Suppressor macrophage treated with lipopolysaccharide for 4 hours (primary cell): ENCODE data around the gene OR56B4.
"Not testable (repeated sequence)": the region's sequence is repeated elsewhere in the genome, so short reads cannot be mapped to it uniquely, and the experiment has no call there.

Source experiments
- DNase-seq: peaks from one replicate; pipeline ENCODE4 v3.0.0-alpha.2; 2020

Gene OR56B4, protein sequence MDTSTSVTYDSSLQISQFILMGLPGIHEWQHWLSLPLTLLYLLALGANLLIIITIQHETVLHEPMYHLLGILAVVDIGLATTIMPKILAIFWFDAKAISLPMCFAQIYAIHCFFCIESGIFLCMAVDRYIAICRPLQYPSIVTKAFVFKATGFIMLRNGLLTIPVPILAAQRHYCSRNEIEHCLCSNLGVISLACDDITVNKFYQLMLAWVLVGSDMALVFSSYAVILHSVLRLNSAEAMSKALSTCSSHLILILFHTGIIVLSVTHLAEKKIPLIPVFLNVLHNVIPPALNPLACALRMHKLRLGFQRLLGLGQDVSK

DNA sequence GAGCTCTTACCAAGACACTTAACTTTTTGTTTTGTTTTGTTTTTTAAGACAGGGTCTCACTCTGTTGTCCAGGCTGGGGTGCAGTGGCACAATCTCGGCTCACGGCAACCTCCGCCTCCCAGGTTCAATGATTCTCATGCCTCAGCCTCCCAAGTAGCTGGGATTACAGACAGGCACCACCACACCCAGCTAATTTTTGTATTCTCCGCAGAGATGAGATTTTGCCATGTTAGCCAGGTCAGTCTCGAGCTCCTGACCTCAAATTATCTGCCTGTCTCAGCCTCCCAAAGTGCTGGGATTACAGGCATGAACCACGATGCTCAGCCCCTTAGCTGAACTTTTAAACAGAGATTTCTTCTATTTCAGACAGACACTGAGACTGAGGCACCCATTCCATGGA is at the start of gene OR56B4:
Gene OR56B4, plus strand, starts transcription at position 301 of the 400 bp plus-strand sequence. Its CDS starts 95 bp downstream, at position 396.
- DNase-seq: not testable (repeated sequence)

DNA sequence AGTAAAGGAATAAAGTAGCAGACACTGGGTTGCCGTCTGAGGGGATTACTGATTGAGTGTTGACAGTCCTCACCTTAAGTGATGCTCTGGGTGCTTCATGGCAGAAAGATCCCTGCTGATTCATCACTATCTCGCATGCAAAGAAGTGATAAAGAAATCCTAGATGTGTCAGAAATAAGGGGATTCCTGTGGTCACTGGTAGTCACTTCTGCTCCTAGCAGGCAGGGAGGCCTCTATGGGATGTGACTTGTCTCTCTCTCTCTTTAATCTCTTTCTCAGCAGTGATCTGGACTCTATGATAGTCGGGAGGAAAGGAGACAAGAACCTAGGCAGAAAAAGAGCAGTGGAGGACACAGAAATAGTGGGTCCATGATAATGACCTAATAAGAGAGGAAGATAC is 46.0 kb upstream of the OR56B4 start:
- no peak for DNase-seq

DNA sequence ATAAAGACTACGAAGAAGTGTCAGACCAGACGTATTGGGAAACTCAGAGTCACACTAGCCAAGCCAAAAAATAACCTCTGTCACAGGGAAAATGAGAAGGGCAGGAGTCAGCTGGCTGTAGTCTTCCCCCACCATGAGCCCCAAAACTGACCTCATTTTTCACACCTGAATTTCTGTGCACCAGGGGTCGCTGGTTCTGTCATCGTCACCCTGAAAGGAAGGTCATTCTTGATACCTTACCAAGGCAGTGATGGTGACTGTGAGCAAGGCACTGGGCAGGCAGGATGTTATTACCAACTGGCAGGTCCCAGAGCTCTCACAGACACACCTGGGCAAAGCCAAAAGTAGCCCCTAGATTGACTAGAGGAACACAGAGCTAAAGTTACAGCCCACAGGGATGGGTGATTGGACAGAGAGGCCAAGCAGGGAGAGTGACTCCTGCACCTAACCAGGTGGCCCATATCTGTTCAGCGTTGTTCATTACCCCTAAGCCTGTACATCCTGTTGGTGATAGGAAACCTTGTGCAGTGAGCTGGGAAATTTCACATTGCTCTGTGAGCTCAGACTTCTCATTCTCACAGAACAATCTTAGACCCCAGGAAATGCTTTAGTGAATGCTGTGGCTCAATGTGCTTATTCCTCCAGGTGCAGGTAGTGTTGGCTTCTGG is 44.7 kb upstream of the OR56B4 start:
- no peak for DNase-seq

DNA sequence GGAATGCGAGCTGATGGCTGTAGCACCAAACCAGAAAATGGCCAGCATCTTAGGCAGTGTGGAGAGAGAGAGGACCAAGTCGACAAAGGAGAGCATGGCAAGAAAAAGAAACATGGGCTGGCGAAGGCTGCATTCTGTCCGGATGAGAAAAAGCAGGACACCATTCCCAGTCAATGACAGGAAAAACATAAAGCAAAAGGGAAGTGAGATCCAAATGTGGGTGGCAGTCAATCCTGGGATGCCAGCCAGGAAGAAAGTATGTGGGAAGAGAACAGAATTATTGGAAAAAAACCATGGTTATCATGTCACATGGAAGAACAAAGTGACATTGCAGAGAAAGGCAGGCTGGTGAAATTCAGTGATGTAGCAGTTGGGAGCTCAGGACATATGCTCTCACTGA is 40.0 kb upstream of the OR56B4 start:
- DNase-seq: no peak

DNA sequence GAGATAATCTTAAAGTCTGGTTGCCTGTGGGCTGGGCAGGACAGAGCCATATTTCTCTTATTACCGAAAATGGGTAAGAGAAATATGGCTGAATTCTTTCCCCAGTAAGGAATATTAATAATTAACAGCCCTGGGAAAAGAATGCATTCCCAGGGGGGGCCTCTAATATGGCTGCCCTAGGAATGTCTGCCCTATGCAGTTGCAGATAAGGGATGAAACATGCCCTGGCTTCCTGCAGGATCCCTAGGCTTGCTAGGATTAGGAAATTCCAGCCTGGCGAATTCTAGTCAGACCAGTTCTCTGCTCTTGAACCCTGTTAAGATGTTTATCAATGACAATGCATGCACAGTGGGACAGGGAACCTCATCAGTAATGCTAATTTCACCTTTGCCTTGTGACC is 31.0 kb upstream of the OR56B4 start:
- DNase-seq: not testable (repeated sequence)

DNA sequence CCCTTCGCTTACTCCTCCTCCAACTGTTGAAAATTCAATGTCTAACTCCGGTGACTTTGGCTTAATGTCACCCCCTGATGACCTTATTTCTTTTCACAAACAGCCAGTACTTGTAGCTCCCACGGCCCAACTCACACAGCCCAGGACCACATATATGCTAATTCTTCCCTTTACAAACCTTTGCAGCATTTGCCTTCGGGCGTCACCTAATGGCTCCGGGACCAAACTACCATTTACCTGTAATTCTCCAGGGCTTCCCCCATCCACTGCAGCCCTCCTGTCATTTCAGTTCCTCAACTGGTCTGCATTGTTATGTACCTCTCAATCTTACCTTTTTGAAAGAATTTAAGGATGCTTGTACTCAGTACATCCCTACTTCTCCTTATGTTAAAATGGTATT is 29.8 kb upstream of the OR56B4 start:
- DNase-seq: no peak

DNA sequence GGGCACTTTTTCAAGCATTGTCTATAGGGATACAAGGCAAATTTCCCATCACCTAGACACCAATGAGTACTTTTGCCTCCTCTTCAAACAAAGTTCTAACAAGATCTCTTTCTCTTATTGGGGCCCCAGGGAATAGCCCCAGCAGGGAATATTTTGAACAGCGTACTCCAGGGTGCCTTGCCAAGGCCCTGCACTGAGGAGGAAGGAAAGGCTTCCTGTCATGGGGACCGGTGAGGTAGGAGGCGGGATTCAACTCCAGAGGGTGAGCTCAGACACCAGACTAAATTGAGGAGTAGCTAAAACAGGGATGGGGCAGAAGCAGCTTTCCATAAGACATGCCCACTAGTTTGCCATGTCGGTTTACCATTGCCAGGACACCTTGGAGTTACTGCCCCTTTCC is 28.0 kb upstream of the OR56B4 start:
- no peak for DNase-seq

DNA sequence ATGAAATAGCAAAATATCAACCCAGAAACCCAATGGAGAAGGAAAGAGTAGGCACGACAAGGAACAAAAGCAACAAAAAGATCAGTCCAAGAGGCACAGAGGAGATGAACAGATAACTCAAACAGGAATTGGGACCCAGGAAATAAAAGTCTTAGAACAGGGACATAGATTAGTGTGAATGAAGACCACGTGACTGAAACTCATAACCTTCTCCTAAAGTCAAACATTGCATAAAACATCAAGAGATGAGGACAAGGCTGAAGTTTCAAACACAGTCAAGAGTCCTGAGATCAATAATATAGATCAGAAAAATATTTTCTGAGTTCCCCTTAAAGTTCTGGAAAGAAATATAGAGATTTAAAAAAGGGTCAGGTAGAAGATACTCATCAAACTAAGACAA is 24.4 kb upstream of the OR56B4 start:
- DNase-seq: no peak

DNA sequence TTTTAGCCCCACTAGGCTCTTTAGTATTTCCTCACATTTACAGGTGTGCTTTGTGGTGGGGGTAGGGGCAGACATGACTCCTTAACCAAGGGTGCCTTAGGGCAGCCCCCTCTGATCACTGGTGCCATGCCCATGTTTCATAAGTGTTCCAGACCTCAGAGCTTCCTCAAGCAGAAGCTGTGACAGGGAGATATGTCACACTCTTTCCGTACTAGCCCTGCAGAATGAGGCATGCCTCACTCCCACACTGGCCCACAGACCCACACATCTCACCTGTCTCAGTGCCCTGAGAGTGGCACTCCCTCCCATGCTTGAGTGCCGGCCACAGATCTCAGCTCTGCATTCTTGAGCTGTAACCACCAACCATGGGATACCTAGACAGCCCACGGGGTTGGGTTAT is 22.9 kb upstream of the OR56B4 start:
- no peak for DNase-seq

DNA sequence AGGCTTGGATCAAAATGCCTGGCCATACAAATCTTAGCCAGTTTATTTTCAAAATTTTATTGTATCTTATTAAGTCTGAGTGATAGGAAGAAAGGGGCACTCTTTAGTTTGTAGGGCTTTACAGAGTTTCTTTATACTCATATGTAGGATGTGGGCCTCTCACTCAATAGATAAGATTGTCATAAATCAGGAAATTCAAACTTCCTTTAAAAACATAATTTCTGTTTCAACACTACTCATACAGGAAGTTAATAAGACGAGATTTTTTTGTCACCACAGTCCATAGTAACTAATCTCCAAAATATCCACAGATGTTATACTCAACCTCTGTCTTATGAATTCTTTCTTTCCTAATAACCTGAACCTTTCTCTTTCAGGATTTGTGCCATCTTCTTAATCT is 13.3 kb upstream of the OR56B4 start:
- peak; percentile 61 for DNase-seq

DNA sequence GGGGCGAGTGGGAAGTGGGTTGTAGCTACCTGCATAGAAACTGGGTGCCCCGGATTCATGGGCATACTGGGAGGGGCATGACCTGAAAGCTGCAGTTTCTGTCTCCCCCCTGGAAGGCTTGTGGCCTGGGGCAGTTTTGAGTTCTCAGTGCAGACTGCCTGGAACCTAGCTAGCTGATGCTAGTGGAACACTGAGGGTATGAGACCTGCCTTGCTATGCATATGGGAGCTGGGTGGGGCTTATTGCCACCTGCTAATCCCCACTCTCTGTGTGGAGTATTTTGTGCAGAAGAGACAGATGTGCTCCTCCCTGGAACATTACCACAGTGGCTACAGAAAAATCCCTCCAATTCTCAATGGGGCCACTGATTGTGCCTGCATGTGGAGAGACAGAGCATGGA is 11.7 kb upstream of the OR56B4 start:
- no peak for DNase-seq

DNA sequence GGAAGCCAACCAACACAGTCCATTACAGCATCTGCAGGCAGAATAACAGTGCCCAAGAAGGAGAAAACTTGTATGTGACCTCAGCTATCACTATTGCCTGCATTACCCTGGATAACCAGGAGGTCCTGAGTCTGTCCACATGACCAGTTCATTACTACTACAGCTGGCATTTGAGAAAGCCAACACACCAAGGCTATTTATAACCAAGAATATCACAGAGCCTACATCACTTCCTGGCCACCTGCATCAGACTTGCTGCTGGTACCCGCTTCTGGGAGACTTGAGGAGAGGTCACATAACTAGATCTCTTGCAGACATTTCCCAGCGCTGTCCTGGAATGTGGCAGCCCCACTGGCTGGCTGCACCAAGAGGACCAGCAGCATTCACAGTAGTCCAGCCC is 11.1 kb upstream of the OR56B4 start:
- DNase-seq: no peak

DNA sequence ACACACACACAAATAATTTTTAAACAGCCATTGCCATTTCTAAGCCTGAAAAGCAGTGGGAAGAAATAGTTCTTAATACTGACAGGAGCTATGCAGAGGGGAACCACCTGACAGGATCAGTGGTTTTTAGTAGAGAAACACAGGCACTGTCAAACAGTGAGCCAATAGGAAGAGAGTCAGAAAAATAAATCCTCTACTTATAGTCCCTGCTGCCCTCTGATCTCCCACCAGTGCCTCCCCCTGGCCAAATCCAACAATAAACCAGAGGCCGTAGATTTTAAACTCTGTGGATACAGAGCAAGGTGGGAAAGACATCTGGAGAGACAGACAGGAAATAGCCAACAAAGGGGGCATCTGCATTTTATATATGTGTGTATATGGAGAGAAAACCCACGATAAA is 7.9 kb upstream of the OR56B4 start:
- DNase-seq: no peak

DNA sequence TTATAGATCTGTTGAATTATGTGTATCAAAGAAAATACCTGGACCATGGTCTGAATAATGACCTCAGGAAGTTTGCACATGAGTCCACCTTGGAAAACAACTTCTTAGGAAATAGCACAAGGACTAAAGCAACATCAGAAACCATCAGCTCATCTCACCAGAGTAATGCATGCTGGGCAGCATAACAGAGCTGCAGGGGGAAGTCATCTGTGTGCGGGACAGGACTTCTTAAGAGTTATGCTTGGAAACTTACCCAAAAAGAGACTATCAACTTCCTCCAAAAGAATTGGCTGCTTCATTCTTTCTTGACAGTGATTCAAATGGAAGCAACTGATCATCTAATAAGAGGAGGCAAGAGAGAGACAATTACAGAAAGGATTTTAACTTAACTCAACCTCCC is 2.5 kb downstream of the OR56B4 start:
- no peak for DNase-seq

DNA sequence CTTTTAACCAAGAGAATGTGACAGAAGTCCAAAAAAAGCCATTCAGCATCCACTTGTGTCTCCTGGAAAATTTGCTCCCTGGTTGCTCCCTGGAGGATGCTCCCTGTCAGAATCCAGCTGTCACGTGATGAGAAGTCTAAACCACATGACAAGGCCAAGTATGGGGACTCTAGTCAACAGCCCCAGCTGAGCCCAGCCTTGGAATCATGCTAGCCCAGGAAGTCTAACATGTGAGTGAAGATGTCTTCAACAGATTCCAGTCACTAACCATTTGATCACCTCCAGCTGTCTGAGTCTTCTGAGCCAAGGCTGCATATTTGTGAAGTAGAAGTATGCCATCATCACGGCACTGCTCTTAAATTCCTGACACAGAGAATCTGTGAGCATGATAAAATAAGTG is 4.2 kb downstream of the OR56B4 start:
- DNase-seq: no peak

DNA sequence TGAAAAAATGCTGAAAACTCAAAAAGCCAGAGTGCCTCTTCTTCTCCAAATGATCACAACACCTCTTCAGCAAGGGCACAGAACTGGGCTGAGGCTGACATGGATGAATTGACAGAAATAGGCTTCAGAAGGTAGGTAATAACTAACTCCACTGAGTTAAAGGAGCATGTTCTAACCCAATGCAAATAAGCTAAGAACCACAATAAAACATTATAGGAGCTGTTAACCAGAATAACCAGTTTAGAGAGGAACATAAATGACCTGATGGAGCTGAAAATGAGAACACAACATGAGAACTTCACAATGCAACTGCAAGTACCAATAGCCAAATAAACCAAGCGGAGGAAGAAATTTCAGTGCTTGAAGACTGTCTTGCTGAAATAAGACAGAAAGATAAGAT is 9.2 kb downstream of the OR56B4 start:
- DNase-seq: no peak

DNA sequence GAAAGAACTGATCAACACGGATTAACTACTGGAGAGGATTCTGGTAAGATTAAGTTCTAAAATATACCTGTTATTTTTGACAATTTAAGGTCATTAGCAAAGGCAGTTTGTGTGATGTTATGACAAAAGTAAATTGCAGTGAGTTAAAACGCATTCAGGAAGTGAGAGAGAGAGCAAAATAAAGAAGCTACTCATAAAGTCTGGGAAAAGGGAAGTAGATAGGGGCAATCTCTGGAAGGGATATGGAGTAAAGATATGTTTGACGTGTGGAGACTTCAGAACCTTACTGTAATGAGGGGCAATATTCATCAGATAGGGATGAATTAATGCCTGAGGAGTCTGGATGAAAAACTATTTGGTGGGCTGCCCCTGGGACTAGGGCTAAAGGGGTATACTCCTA is 16.8 kb downstream of the OR56B4 start:
- DNase-seq: peak; percentile 57

DNA sequence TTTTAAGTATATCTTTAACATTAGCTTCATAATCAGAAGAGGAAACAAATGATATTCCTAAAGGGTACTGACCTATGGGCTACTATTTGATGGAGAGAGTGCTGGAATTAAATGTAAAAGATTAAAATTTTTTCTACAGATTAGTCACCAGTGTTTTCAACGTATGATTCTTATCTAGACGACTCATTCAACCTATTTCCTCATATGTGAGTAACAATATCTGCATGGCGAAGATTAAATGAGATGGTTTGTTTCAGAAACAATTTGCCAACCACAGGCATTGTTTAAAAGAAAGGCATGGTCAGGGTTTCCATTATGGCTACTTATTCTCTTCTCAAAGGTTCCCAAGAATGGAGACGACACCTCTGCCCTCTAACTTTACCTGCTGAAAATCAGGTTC is 20.4 kb downstream of the OR56B4 start:
- peak; percentile 47 for DNase-seq

DNA sequence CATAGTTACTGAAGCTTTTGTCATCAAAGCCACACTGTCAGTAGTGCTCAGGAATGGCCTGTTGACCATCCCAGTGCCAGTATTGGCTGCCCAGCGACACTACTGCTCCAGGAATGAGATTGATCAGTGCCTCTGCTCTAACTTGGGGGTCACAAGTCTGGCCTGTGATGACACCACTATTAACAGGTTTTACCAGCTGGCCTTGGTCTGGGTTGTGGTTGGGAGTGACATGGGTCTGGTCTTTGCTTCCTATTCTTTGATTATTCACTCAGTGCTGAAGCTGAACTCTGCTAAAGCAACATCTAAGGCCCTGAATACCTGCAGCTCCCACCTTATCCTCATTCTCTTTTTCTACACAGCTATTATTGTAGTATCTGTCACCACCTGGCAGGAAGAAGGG is 21.5 kb downstream of the OR56B4 start:
- DNase-seq: no peak

DNA sequence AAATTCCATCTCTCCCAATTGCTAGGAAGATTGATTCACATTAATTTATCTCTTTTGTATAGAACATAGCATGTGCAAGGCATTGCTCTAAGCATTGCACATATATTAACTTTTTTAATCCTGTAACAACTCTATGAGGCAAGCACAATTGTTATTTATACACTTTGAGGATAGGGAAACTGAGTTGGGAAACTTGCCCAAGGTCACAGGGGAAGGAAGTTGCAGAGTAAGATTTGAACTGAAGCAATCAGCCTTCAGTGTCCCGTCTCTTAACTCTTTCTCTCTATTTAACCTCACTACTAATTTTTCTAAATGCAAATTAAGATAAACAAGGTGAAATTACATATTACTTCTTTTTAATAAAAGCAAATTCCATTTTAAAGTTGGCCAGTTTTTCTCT is 22.2 kb downstream of the OR56B4 start:
- peak; percentile 63 for DNase-seq

DNA sequence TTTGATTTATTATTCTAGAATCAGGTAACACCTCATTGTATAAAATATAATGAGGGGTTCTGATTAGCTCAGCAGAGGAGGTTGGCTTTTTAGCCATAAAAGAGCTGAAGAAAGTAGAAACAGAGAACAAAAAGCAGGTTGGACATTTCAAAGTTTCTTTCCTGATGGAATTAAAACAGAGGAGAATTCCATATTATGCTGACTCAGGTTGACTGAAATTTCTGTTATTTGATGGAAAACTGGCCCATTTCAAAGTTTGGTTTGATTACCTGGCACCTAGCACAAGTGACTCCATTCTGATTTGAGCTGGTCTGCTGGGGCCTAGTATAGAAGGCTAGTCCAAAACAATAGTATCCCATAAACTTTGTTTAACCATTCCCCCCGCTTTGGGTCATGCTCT is 24.9 kb downstream of the OR56B4 start:
- no peak for DNase-seq

DNA sequence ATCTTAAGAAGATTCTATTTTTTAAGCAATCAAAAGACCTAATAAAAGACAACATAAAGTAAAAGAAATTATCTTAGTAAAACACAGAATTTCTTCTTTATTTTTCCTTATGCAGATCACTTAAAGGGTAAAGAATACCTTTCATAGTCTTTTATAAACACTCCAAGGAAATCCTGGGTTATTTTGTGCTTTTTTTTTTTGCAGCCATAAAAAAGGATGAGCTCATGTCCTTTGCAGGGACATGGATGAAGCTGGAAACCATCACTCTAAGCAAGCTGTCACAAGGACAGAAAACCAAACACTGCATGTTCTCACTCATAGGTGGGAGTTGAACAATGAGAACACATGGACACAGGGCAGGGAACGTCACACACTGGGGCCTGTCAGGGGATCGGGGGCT is 28.5 kb downstream of the OR56B4 start:
- not testable (repeated sequence) for DNase-seq

DNA sequence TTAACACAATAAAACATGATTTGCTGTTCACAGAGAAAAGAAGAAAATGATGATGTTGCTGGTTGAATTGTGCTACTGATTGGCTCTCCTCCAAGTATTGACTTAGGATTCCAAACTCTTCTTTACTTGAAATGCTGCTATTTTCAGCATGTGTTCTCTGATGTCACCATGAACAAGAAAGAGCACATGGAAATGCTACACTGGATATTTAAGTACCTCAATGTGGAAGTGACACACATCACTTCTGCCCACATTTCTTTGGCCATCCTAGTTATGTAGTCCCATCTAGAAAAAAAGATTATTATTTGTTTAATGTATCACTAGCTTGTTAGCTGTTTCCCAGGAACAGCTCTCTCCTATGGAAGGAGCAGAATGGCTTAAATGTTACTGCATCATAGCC is 35.5 kb downstream of the OR56B4 start:
- DNase-seq: peak; percentile 44

DNA sequence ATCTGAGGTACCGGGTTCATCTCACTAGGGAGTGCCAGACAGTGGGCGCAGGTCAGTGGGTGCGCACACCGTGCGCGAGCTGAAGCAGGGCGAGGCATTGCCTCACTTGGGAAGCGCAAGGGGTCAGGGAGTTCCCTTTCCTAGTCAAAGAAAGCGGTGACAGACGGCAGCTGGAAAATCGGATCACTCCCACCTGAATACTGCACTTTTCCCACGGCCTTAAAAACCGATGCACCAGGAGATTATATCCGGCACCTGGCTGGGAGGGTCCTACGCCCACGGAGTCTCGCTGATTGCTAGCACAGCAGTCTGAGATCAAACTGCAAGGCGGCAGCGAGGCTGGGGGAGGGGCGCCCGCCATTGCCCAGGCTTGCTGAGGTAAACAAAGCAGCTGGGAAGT is 36.3 kb downstream of the OR56B4 start:
- not testable (repeated sequence) for DNase-seq

DNA sequence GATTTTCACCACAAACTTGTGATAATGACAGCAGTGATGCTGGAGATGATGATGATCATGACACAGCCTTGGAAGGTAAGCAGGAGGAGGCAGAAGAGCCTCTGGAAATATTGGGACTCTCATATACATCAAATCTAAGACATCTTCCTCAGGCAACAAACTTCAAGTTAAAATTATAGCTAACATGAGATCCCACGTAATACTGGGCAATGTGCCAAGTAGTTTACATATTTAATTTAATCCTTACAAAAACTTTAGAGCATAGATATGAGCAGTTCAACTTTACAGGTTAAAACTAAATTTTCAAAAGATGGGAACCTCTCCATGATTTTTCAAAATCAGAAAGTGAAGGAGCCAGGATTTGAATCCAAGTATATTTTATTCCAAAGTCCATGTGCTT is 43.6 kb downstream of the OR56B4 start:
- no peak for DNase-seq
